ENCODE data around the gene ZNF787. TPM values are rescaled to one million over a fixed set of nuclear protein-coding genes. Genes with fewer than 3 reads are reported as not detected.

ZNF787 gene
- total and polyA plus RNA-seq, 2 of the 13 experiments (the other 11 are each of a cell fraction or from before 2014, with no cell fraction given), result 15.1 to 42.8 TPM

DNA sequence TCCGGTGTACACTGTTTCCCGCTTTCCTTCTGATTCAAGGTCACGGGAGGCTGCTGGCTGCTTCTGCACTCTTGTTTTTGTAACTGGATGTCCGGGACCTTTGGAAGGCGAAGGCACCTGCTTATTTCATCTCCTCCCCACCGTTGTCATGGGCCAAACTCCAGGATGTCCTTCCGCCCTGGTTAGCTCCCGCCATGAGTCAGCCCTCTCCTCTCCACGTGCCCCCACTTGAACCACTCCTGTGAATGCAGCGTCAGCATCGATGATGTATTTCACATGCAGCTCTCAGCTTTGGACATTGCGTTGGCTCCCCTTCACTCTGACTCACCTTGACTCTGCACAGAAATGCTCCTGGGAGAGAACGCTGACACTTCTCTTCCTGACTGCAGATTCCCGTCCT lies 49.2 kb upstream of the ZNF787 start (continued):
- TF ChIP-seq, protein P1, sequence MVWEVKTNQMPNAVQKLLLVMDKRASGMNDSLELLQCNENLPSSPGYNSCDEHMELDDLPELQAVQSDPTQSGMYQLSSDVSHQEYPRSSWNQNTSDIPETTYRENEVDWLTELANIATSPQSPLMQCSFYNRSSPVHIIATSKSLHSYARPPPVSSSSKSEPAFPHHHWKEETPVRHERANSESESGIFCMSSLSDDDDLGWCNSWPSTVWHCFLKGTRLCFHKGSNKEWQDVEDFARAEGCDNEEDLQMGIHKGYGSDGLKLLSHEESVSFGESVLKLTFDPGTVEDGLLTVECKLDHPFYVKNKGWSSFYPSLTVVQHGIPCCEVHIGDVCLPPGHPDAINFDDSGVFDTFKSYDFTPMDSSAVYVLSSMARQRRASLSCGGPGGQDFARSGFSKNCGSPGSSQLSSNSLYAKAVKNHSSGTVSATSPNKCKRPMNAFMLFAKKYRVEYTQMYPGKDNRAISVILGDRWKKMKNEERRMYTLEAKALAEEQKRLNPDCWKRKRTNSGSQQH (CRISPR knock-in tag; IDR thresholded peaks at IDR 0.05; ENCODE audit: low read depth), result 0 out of 2 replicates have a peak, but pooled peaks have one; percentile 46
- TF ChIP-seq IKZF1 (IDR thresholded peaks at IDR 0.05), result no peak
- TF ChIP-seq ASH2L (IDR thresholded peaks at IDR 0.05; ENCODE audit: insufficient read length, low read depth, low read length), result no peak
- TF ChIP-seq MIER2 (CRISPR knock-in tag; IDR thresholded peaks at IDR 0.05), result peak; percentile 86; the same call in 1 of the 2 replicates
- TF ChIP-seq, protein P2, sequence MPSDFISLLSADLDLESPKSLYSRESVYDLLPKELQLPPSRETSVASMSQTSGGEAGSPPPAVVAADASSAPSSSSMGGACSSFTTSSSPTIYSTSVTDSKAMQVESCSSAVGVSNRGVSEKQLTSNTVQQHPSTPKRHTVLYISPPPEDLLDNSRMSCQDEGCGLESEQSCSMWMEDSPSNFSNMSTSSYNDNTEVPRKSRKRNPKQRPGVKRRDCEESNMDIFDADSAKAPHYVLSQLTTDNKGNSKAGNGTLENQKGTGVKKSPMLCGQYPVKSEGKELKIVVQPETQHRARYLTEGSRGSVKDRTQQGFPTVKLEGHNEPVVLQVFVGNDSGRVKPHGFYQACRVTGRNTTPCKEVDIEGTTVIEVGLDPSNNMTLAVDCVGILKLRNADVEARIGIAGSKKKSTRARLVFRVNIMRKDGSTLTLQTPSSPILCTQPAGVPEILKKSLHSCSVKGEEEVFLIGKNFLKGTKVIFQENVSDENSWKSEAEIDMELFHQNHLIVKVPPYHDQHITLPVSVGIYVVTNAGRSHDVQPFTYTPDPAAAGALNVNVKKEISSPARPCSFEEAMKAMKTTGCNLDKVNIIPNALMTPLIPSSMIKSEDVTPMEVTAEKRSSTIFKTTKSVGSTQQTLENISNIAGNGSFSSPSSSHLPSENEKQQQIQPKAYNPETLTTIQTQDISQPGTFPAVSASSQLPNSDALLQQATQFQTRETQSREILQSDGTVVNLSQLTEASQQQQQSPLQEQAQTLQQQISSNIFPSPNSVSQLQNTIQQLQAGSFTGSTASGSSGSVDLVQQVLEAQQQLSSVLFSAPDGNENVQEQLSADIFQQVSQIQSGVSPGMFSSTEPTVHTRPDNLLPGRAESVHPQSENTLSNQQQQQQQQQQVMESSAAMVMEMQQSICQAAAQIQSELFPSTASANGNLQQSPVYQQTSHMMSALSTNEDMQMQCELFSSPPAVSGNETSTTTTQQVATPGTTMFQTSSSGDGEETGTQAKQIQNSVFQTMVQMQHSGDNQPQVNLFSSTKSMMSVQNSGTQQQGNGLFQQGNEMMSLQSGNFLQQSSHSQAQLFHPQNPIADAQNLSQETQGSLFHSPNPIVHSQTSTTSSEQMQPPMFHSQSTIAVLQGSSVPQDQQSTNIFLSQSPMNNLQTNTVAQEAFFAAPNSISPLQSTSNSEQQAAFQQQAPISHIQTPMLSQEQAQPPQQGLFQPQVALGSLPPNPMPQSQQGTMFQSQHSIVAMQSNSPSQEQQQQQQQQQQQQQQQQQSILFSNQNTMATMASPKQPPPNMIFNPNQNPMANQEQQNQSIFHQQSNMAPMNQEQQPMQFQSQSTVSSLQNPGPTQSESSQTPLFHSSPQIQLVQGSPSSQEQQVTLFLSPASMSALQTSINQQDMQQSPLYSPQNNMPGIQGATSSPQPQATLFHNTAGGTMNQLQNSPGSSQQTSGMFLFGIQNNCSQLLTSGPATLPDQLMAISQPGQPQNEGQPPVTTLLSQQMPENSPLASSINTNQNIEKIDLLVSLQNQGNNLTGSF (CRISPR knock-in tag; IDR thresholded peaks at IDR 0.05), result no peak
- no peak for TF ChIP-seq MTF2 (CRISPR knock-in tag; IDR thresholded peaks at IDR 0.05; ENCODE audit: borderline replicate concordance)
- TF ChIP-seq, protein P3, sequence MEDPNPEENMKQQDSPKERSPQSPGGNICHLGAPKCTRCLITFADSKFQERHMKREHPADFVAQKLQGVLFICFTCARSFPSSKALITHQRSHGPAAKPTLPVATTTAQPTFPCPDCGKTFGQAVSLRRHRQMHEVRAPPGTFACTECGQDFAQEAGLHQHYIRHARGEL (CRISPR knock-in tag; IDR thresholded peaks at IDR 0.05), result no peak
- TF ChIP-seq, protein P4, sequence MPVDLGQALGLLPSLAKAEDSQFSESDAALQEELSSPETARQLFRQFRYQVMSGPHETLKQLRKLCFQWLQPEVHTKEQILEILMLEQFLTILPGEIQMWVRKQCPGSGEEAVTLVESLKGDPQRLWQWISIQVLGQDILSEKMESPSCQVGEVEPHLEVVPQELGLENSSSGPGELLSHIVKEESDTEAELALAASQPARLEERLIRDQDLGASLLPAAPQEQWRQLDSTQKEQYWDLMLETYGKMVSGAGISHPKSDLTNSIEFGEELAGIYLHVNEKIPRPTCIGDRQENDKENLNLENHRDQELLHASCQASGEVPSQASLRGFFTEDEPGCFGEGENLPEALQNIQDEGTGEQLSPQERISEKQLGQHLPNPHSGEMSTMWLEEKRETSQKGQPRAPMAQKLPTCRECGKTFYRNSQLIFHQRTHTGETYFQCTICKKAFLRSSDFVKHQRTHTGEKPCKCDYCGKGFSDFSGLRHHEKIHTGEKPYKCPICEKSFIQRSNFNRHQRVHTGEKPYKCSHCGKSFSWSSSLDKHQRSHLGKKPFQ (CRISPR knock-in tag; IDR thresholded peaks at IDR 0.05; ENCODE audit: insufficient replicate concordance), result peak; percentile 73
- TF ChIP-seq ZSCAN25 (CRISPR knock-in tag; IDR thresholded peaks at IDR 0.05), result peak; percentile 68
- no peak for TF ChIP-seq IKZF4 (CRISPR knock-in tag; IDR thresholded peaks at IDR 0.05; ENCODE audit: borderline replicate concordance, low read depth, not compliant biosample characterization)
- peak; percentile 67; the same call in 1 of the 2 replicates for TF ChIP-seq RFX5 (IDR thresholded peaks at IDR 0.05; ENCODE audit: low read depth, low read length)
- TF ChIP-seq ZBTB42 (CRISPR knock-in tag; IDR thresholded peaks at IDR 0.05), result no peak
- TF ChIP-seq ZBTB21 (CRISPR knock-in tag; IDR thresholded peaks at IDR 0.05), result no peak
- TF ChIP-seq KDM6A (CRISPR knock-in tag; IDR thresholded peaks at IDR 0.05; ENCODE audit: low read depth), result 0 out of 2 replicates have a peak, but pooled peaks have one; percentile 49
- TF ChIP-seq FOXP1 (IDR thresholded peaks at IDR 0.05), result no peak
- peak; percentile 49; the same call in 1 of the 2 replicates for TF ChIP-seq FOXP1 (CRISPR knock-in tag; IDR thresholded peaks at IDR 0.05)
- TF ChIP-seq PITX1 (CRISPR knock-in tag; IDR thresholded peaks at IDR 0.05), result no peak
- TF ChIP-seq CHCHD3 (CRISPR knock-in tag; IDR thresholded peaks at IDR 0.05), result 0 out of 2 replicates have a peak, but pooled peaks have one; percentile 50
- TF ChIP-seq, protein P5, sequence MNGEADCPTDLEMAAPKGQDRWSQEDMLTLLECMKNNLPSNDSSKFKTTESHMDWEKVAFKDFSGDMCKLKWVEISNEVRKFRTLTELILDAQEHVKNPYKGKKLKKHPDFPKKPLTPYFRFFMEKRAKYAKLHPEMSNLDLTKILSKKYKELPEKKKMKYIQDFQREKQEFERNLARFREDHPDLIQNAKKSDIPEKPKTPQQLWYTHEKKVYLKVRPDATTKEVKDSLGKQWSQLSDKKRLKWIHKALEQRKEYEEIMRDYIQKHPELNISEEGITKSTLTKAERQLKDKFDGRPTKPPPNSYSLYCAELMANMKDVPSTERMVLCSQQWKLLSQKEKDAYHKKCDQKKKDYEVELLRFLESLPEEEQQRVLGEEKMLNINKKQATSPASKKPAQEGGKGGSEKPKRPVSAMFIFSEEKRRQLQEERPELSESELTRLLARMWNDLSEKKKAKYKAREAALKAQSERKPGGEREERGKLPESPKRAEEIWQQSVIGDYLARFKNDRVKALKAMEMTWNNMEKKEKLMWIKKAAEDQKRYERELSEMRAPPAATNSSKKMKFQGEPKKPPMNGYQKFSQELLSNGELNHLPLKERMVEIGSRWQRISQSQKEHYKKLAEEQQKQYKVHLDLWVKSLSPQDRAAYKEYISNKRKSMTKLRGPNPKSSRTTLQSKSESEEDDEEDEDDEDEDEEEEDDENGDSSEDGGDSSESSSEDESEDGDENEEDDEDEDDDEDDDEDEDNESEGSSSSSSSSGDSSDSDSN (CRISPR knock-in tag; IDR thresholded peaks at IDR 0.05), result no peak; the same call in none of the 2 replicates
- TF ChIP-seq SKI (IDR thresholded peaks at IDR 0.05; ENCODE audit: partially characterized antibody), result no peak
- no peak for TF ChIP-seq ATM (IDR thresholded peaks at IDR 0.05; ENCODE audit: borderline replicate concordance)

Data from HepG2 (cell line).